Mucosa of descending colon (tissue), 3 donors: ENCODE data around the gene ABLIM1. TPM values are rescaled to one million over a fixed set of nuclear protein-coding genes. Genes with fewer than 3 reads are reported as not detected.

Experiments used
- ATAC-seq: fragments of 200-7000 bp; cut with Tn5 transposase; one replicate; pipeline ENCODE4 v1.9.1; 2020; ENCODE audit warnings: mild to moderate bottlenecking, moderate library complexity
- DNase-seq, 3 donors: peaks; one replicate each; pipeline ENCODE4 v3.0.0-alpha.2; 2020
- H3K36me3 ChIP-seq: fragments of 200-600 bp; one replicate; pipeline ENCODE4 v1.8.0; 2021; ENCODE audit warnings: low read depth, mild to moderate bottlenecking
- H3K4me1 ChIP-seq: fragments of 200-600 bp; one replicate; pipeline ENCODE4 v1.8.0; 2021; ENCODE audit warnings: low read depth, mild to moderate bottlenecking
- H3K4me3 ChIP-seq: fragments of 200-600 bp; one replicate; pipeline ENCODE4 v1.8.0; 2021; ENCODE audit warnings: mild to moderate bottlenecking
- H3K9me3 ChIP-seq: fragments of 200-600 bp; one replicate; pipeline ENCODE4 v1.8.0; 2021; ENCODE audit warnings: mild to moderate bottlenecking
- intact Hi-C, 2 donors: fragments of 100-400 bp; cut with DNase I in 1 of 2; cut with micrococcal nuclease in 1 of 2; formaldehyde crosslinking; loops; one replicate each; pipeline versions ENCODE4 v1.11.0 to v1.11.1; 2022; cut with DNase I, micrococcal nuclease
- total RNA-seq, 3 donors: library from RNA; stranded (reverse); fragmentation: NEBNext Ultra II Directional in 2 of 3; extraction: Animal tissue kit (Norgen Biotek cat#: 25700) in 2 of 3; gene quantifications; one replicate each; pipeline versions ENCODE4 v1.2.1 to v1.2.4, GENCODE V29; 2021 to 2023
- TF ChIP-seq, protein P1 (sequence below): fragments of 200-600 bp; IDR thresholded peaks from one replicate; pipeline ENCODE4 v1.8.0; 2022; ENCODE audit warnings: antibody characterized with exemption, mild to moderate bottlenecking
- donor health status: DM: no; HTN: no; CAD: no; lungs with moderate emphysema.
- donor health status: DM: no; HTN: no; CAD: no.
- donor health status: DM: no; HTN: yes; CAD: no.

ABLIM1 gene
- total RNA-seq, 3 donors from 2014 or later: 67.1 to 122 (median 103) TPM

DNA sequence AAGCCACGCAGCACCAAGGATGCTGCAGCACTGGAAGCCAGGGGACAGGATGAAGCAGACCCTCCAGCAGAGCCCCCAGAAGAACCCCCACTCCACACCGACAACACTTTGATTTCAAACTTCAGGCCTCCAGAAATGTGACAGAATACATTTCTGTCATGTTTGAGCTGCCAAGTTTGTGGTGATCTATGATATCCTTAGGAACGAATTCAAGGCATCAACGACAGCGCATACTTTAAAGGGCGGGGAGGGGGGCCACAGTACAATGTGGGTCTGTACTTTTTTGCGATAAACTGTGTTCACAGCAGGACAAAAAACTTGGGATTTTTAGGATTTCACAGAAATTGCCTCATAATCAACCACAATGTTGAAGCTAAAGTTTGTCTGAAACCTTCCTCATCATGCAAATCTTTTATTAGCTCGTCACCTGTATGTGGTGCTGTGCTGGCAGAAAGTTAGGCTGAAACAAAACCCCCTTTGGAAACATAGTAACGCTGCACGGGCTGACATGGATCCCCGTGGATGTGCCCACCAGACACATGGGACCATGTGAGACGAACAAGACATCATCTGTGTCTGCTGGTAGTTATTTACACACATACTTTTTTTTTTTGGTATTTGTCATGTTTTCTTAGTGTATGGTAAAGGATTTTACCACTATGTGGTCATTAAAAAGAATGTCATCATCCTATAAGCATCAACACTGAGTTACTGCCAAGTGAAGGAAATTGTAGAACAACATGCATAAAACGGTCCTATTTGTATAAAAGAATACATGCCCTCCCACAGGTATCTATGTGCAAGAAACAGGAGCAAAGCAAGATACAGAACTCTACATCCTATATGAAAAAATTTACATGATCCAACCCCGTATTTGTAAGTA, 140.5 kb downstream of the ABLIM1 start:
- DNase-seq: no peak
- no peak overlapping the region for H3K4me3 ChIP-seq
- H3K9me3 ChIP-seq: no peaks in the 10 kb centered on the region
- intact Hi-C loops: no loop called here
- no peaks in the 10 kb centered on the region for H3K36me3 ChIP-seq
- ATAC-seq: no peak
- peaks cover 50% of the 10 kb centered on the region for H3K4me1 ChIP-seq
- TF ChIP-seq, protein P1, sequence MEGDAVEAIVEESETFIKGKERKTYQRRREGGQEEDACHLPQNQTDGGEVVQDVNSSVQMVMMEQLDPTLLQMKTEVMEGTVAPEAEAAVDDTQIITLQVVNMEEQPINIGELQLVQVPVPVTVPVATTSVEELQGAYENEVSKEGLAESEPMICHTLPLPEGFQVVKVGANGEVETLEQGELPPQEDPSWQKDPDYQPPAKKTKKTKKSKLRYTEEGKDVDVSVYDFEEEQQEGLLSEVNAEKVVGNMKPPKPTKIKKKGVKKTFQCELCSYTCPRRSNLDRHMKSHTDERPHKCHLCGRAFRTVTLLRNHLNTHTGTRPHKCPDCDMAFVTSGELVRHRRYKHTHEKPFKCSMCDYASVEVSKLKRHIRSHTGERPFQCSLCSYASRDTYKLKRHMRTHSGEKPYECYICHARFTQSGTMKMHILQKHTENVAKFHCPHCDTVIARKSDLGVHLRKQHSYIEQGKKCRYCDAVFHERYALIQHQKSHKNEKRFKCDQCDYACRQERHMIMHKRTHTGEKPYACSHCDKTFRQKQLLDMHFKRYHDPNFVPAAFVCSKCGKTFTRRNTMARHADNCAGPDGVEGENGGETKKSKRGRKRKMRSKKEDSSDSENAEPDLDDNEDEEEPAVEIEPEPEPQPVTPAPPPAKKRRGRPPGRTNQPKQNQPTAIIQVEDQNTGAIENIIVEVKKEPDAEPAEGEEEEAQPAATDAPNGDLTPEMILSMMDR: no peak

DNA sequence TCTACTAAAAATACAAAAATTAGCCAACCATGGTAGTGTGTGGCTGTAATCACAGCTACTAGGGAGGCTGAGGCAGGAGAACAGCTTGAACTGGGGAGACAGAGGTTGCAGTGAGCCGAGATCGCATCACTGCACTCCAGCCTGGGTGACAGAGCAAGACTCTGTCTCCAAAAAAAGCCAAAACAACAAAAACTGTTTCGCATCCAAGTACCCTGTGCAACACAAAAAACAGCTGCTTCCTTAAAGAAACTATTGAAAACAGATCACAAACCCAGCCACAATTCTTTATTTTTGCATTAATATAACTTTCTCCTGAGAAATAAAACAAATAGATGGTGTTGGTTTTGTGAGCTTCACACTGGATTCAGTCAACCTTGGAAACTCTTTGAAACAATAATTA, 141.7 kb downstream of the ABLIM1 start:
- Histone ChIP-seq H3K4me1 (peaks cover 37% of the 10 kb centered on the region), H3K4me3 (no peak overlapping the region), H3K36me3 (no peaks in the 10 kb centered on the region), H3K9me3 (no peaks in the 10 kb centered on the region)
- TF ChIP-seq, protein P1: no peak
- DNase-seq: no peak
- no peak for ATAC-seq
- intact Hi-C loops: no loop called here

DNA sequence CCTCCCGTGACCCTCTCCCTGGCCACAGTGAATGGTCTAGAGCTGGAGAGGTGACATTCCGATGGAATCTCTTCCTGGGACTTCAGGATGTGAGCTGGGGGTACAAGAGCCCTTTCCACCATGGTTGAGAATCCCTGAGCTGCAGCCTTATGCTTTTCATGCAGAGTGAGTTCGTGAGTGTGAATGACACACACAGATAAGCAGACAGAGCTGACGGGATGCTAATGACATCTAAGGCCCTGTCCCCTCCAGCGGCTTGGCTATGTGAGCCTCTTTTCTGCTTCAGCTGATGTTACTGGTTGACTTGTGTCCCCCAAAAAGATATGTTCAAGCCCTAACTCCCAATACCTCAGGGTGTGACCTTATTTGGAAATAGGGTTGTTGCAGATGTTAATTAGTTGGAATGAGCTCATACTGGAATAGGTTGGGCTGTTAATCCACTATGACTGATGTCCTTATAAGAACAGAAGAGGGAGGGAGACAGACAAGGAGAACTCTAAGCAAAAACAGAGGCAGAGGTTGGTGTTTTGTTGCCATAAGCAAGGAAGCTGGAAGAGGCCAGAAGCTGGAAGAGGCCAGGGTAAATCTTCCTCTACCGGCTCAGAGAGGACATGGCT, 142.7 kb downstream of the ABLIM1 start:
- TF ChIP-seq, protein P1: no peak
- Histone ChIP-seq H3K4me1 (peaks cover 28% of the 10 kb centered on the region), H3K4me3 (no peak overlapping the region), H3K9me3 (no peaks in the 10 kb centered on the region), H3K36me3 (no peaks in the 10 kb centered on the region)
- intact Hi-C loops: no loop called here
- DNase-seq (no peak), ATAC-seq (no peak)

DNA sequence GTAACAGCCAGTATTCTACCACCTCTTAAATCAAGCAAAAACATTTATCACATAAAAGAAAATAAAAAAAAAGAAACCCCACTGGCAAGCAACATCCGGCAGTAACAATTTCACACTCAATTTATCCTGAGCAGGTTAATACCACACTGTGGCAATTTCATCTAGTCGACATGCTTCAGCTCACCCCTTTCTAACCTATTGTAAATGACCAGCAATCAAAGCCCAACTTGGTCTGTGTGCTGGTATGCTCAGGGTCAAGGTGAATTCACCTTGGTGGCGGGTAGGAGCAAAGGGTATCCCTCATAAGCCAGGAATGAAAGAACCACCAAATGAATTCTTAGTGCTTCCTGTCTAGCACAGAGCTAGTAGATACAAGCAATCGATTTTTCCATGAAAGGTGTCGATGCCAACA, 144.7 kb downstream of the ABLIM1 start:
- peaks cover 14% of the 10 kb centered on the region for H3K4me1 ChIP-seq

DNA sequence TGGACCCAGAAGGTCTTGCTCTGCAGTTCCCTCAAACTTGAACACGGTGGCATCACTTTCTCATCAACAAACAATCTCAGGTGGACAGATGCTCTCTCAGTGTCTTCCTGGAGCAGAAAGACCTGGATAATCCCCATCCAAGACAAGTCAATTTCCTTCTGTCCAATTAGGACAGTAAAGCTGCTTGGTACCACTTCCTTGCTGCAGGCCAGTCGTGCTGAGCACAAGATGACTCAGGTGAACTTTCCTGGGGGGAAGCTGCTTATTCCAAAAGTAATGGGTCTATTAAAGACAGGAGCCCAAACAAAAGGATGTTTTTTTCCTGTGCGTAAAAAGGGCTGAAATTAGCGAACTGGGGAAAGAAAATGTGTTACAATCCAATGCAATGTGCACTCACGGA, 146.2 kb downstream of the ABLIM1 start:
- H3K4me3 ChIP-seq: no peak overlapping the region
- H3K4me1 ChIP-seq: peaks cover 28% of the 10 kb centered on the region
- no peak for ATAC-seq
- no peaks in the 10 kb centered on the region for H3K9me3 ChIP-seq
- no peak for DNase-seq
- H3K36me3 ChIP-seq: no peaks in the 10 kb centered on the region
- TF ChIP-seq, protein P1: no peak
- intact Hi-C loops: no loop called here

More for the DNA sequence above, 144.7 kb downstream of the ABLIM1 start:
- H3K4me3 ChIP-seq: no peak overlapping the region
- no peak for DNase-seq
- no peaks in the 10 kb centered on the region for H3K9me3 ChIP-seq
- intact Hi-C loops: no loop called here
- ATAC-seq: no peak
- TF ChIP-seq, protein P1: no peak
- no peaks in the 10 kb centered on the region for H3K36me3 ChIP-seq
